OCI-LY1 (cell line): Measurements from ENCODE around the gene RASA3.

ENCODE experiments used
- H2AFZ ChIP-seq: fragments of 200-600 bp; sonication (generic), shearing (Covaris generic); 2 replicates; pipeline ENCODE4 v1.6.0; 2014; ENCODE audit warnings: antibody characterized with exemption, mild to moderate bottlenecking, low read length
- H3F3A ChIP-seq: fragments of 200-600 bp; sonication (generic), shearing (Covaris generic); 2 replicates; pipeline ENCODE4 v1.6.0; 2014; ENCODE audit warnings: mild to moderate bottlenecking, antibody characterized with exemption, low read length, moderate library complexity; ENCODE audit not compliant: insufficient read depth
- H3K27ac ChIP-seq: fragments of 200-600 bp; sonication (generic); 2 replicates; pipeline ENCODE4 v1.5.1; 2014; ENCODE audit warnings: low read length, mixed run types, mild to moderate bottlenecking, low read depth; ENCODE audit not compliant: poor library complexity, severe bottlenecking
- H3K27me3 ChIP-seq: fragments of 200-600 bp; sonication (generic); 2 replicates; pipeline ENCODE4 v1.6.0; 2014; ENCODE audit warnings: antibody characterized with exemption, mild to moderate bottlenecking, low read length, moderate library complexity; ENCODE audit not compliant: insufficient read depth
- H3K36me3 ChIP-seq: fragments of 200-600 bp; sonication (generic); 2 replicates; pipeline ENCODE4 v1.6.1; 2014; ENCODE audit warnings: mild to moderate bottlenecking, antibody characterized with exemption, low read length, moderate library complexity, mixed read lengths; ENCODE audit not compliant: insufficient read depth
- H3K4me1 ChIP-seq: fragments of 200-600 bp; sonication (generic); 2 replicates; pipeline ENCODE4 v1.5.1; 2014; ENCODE audit warnings: mild to moderate bottlenecking, low read length, moderate library complexity; ENCODE audit not compliant: insufficient read depth, severe bottlenecking
- H3K4me2 ChIP-seq: fragments of 200-600 bp; sonication (generic), shearing (Covaris generic); 2 replicates; pipeline ENCODE4 v1.6.1; 2014; ENCODE audit warnings: low read length
- H3K4me3 ChIP-seq: fragments of 200-600 bp; sonication (generic); 2 replicates; pipeline ENCODE4 v1.5.1; 2014; ENCODE audit warnings: low read length, low read depth, mild to moderate bottlenecking, mixed read lengths; ENCODE audit not compliant: poor library complexity, severe bottlenecking
- H3K79me2 ChIP-seq: fragments of 200-600 bp; shearing (Covaris generic); 2 replicates; pipeline ENCODE4 v1.6.1; 2016; ENCODE audit warnings: mixed run types, low read length, mixed read lengths; ENCODE audit not compliant: insufficient read depth
- H3K9ac ChIP-seq: fragments of 200-600 bp; sonication (generic), shearing (Covaris generic); 2 replicates; pipeline ENCODE4 v1.6.1; 2014; ENCODE audit warnings: mild to moderate bottlenecking, low read length, mixed read lengths
- H3K9me2 ChIP-seq: fragments of 200-600 bp; sonication (generic), shearing (Covaris generic); 2 replicates; pipeline ENCODE4 v1.6.1; 2014; ENCODE audit warnings: low read depth, mild to moderate bottlenecking, low read length, mixed read lengths
- H3K9me3 ChIP-seq: fragments of 200-600 bp; shearing (Covaris generic); 2 replicates; pipeline ENCODE4 v1.6.1; 2014; ENCODE audit warnings: low read length, mixed read lengths
- H4K20me1 ChIP-seq: fragments of 200-600 bp; sonication (generic), shearing (Covaris generic); 2 replicates; pipeline ENCODE4 v1.6.0; 2016; ENCODE audit warnings: mild to moderate bottlenecking, low read length; ENCODE audit not compliant: insufficient read depth
- EZH2 ChIP-seq: fragments of 200-600 bp; sonication (generic), shearing (Covaris generic); IDR thresholded peaks from 2 replicates; pipeline ENCODE4 v1.8.0; 2017; ENCODE audit warnings: borderline replicate concordance, mixed run types, mild to moderate bottlenecking, antibody characterized with exemption, low read length, moderate library complexity, mixed read lengths
- TF ChIP-seq, protein P1 (sequence below): fragments of 200-600 bp; sonication (generic), shearing (Covaris generic); IDR thresholded peaks from 2 replicates; pipeline ENCODE4 v1.5.1; 2017; ENCODE audit warnings: mild to moderate bottlenecking, antibody characterized with exemption, low read length, moderate library complexity, mixed read lengths

Gene RASA3

DNA sequence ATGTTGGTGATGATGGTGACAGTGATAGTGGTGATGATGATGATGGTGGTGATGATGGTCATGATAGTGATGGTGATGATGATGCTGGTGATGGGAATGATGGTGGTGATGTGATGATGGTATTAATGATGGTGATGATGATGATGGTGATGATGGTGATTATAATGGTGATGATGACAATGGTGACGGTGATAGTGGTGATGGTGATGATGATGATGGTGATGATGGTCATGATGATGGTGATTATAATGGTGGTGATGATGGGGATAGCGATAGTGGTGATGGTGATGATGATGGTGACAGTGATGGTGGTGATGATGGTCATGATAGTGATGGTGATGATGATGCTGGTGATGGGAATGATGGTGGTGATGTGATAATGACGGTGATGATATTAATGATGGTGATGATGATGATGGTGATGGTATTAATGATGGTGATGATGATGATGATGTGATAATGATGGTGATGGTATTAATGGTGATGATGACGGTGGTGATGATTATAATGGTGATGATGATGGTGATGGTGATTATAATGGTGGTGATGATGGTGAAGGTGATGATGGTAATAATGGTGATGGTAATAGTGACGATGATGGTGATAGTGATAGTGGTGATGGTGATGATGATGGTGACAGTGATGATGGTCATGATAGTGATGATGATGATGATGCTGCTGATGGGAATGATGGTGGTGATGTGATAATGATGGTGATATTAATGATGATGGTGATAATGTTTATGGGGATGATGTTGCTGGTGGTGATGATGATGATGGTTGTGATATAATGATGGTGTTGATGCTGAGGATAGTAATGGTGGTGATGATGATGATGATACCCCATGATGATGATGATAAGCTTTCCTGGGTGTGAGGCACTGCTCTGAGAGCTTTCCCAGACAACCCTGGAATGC is 166.2 kb downstream of the RASA3 start:
- no peak for TF ChIP-seq EZH2
- TF ChIP-seq, protein P1, sequence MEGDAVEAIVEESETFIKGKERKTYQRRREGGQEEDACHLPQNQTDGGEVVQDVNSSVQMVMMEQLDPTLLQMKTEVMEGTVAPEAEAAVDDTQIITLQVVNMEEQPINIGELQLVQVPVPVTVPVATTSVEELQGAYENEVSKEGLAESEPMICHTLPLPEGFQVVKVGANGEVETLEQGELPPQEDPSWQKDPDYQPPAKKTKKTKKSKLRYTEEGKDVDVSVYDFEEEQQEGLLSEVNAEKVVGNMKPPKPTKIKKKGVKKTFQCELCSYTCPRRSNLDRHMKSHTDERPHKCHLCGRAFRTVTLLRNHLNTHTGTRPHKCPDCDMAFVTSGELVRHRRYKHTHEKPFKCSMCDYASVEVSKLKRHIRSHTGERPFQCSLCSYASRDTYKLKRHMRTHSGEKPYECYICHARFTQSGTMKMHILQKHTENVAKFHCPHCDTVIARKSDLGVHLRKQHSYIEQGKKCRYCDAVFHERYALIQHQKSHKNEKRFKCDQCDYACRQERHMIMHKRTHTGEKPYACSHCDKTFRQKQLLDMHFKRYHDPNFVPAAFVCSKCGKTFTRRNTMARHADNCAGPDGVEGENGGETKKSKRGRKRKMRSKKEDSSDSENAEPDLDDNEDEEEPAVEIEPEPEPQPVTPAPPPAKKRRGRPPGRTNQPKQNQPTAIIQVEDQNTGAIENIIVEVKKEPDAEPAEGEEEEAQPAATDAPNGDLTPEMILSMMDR = no peak
- Histone ChIP-seq H3K27me3 (peaks cover 6% of the 10 kb centered on the region; the same call in 1 of the 2 replicates), H3K9ac (no peak overlapping the region), H4K20me1 (no peaks in the 10 kb centered on the region), H3K9me3 (peaks cover 4% of the 10 kb centered on the region; the same call in 1 of the 2 replicates), H3K9me2 (no peaks in the 10 kb centered on the region), H3K4me3 (no peak overlapping the region), H3K36me3 (no peaks in the 10 kb centered on the region; the same call in 1 of the 2 replicates), H2AFZ (no peak overlapping the region), H3K27ac (no peak overlapping the region), H3K4me1 (no peaks in the 10 kb centered on the region), H3K79me2 (no peaks in the 10 kb centered on the region), H3F3A (no peaks in the 10 kb centered on the region), H3K4me2 (no peak overlapping the region)

DNA sequence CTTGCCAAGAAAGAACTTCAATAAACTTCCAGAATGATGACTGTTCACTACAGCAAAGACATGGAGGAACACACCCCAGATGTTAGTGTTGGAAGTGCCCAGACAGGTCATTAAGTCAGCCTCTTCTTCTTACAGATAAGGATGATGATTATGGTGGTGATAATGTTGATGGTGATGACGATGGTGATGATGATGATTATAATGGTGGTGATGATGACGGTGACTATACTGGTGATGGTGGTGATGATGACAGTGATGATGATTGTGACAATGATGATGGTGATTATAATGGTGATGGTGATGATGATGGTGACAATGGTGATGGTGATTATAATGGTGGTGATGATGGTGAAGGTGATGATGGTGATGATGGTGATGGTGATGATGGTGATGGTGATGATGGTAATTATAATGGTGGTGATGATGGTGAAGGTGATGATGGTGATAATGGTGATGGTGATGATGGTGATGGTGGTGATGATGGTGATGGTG is 167.0 kb downstream of the RASA3 start:
- Histone ChIP-seq H3K79me2 (no peaks in the 10 kb centered on the region), H2AFZ (no peak overlapping the region), H3K4me1 (no peaks in the 10 kb centered on the region), H3K4me2 (no peak overlapping the region), H3K27me3 (peaks cover 6% of the 10 kb centered on the region; the same call in 1 of the 2 replicates), H4K20me1 (no peaks in the 10 kb centered on the region), H3F3A (no peaks in the 10 kb centered on the region), H3K36me3 (no peaks in the 10 kb centered on the region; the same call in 1 of the 2 replicates), H3K4me3 (no peak overlapping the region), H3K9ac (no peak overlapping the region), H3K9me2 (no peaks in the 10 kb centered on the region), H3K9me3 (peaks cover 7% of the 10 kb centered on the region; the same call in 1 of the 2 replicates), H3K27ac (no peak overlapping the region)
- no peak for TF ChIP-seq EZH2
- TF ChIP-seq, protein P1 = no peak

DNA sequence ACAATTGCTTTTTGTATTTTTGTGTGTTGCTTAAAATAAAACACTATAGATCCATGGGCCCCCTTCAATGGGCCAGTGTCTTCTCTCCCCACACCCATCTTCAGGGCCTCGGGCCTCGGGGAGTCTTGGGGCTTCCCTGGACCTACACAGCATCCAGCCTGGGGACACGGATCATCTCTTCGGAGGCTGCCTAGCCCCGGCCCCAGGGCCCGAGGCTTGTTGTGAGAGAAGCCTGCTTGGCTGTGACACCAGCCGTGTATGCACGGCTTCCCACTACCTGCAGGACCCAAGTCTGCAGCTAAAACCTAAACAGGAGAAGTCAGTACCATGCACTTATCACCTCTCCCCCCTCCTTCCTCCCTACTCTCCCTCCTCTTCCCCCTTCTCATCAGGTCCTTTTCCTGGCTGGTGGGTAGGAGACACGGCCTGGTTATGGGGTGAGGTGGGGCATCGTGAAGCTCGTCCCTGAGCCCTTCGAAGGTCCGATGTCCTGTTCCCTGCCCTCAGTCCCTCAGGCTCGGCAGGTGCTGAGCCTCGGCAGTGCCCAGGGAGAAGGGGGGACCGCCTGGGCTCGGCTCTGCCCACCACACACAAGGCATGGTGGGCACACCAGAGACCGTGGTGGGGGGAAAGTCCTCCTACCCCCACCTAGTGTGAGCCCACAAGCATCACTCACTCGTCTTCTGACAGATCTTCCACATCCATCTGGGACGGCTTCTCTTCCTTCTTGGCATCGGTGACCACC is 168.0 kb downstream of the RASA3 start:
- H3F3A ChIP-seq = no peaks in the 10 kb centered on the region
- peaks cover 6% of the 10 kb centered on the region; the same call in 1 of the 2 replicates for H3K27me3 ChIP-seq
- no peak overlapping the region for H3K4me2 ChIP-seq
- H2AFZ ChIP-seq = no peak overlapping the region
- no peaks in the 10 kb centered on the region; the same call in 1 of the 2 replicates for H3K36me3 ChIP-seq
- TF ChIP-seq, protein P1 = no peak
- no peak for TF ChIP-seq EZH2
- no peak overlapping the region for H3K4me3 ChIP-seq
- no peaks in the 10 kb centered on the region for H4K20me1 ChIP-seq
- no peaks in the 10 kb centered on the region for H3K79me2 ChIP-seq
- no peak overlapping the region for H3K27ac ChIP-seq
- no peak overlapping the region for H3K9ac ChIP-seq
- H3K9me3 ChIP-seq = peaks cover 14% of the 10 kb centered on the region
- no peaks in the 10 kb centered on the region for H3K9me2 ChIP-seq
- no peaks in the 10 kb centered on the region for H3K4me1 ChIP-seq
